Measurements from ENCODE around the gene PCED1B. TPM values are rescaled to one million over a fixed set of nuclear protein-coding genes. Genes with fewer than 3 reads are reported as not detected.
A peak's percentile ranks its signal among the peaks of the same experiment; 100 is the strongest.

Gene PCED1B
- total and polyA plus RNA-seq, 2 experiments from 2014 or later = 3.6 to 6.6 TPM

GRCh38 chr12:47152095-47152494, 72.7 kb downstream of the PCED1B start:
- Histone ChIP-seq H4K20me1 (ENCODE audit: insufficient read depth, poor library complexity, severe bottlenecking) (no peaks in the 10 kb centered on the region), H3K4me2 (no peak overlapping the region), H3K4me1 (ENCODE audit: insufficient read depth) (no peaks in the 10 kb centered on the region), H3K27me3 (no peaks in the 10 kb centered on the region), H3K27ac (no peak overlapping the region), H3K36me3 (replicated peaks; ENCODE audit: insufficient read depth, low read depth) (no peaks in the 10 kb centered on the region), H3K79me2 (no peaks in the 10 kb centered on the region), H3K9me3 (ENCODE audit: low read depth) (no peaks in the 10 kb centered on the region), H2AFZ (no peak overlapping the region), H3K9me2 (replicated peaks; ENCODE audit: insufficient read depth) (no peaks in the 10 kb centered on the region), H3K4me3 (no peak overlapping the region)
- no peak for DNase-seq (ENCODE audit: low spot score)
- 97% methylated on average over 1 of the region's 1 CpG for WGBS (ENCODE audit: low lambda C conversion rate, missing lambda C conversion rate)
- TF ChIP-seq EZH2 (IDR thresholded peaks at IDR 0.05; ENCODE audit: borderline replicate concordance) (no peak), CTCF (IDR thresholded peaks at IDR 0.05; ENCODE audit: poor library complexity) (no peak), EZH2phosphoT487 (IDR thresholded peaks at IDR 0.05; ENCODE audit: low read depth, severe bottlenecking, unreplicated experiment) (no peak)

DNA sequence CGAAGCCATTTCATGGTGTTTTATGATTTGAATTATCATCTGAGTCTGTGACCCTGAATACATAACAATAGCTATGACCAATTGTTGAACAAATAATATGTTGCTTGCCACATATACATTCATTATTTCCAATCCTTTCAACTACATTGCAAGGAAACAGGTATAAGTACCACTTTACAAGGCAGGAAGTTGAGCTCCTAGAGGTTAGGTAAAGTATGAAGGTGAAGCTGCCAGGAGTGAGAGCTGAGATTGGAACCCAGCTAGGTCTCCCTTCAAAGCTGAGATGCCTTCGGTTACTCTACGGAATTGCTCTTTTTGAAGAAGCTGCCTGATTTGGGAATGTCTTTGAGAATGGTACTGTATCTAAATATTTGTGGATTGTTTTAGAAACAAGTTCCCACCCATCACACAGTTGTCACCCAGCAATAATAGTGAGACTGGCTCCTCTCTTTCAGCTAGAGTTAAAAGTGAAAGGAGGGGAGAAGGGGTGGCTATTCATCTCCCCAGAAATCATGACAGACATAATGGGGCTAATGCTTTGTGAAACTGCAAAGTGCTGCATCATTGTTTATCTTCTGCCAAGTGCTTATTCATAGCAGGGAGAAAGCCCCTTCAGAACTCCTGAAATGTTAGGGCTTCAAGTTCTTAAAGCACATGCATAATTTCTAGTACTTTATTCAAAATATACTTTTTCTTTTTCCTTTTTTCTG, 76.2 kb downstream of the PCED1B start:
- Histone ChIP-seq H2AFZ (no peak overlapping the region), H3K4me2 (no peak overlapping the region), H3K27ac (no peak overlapping the region), H3K4me1 (ENCODE audit: insufficient read depth) (no peaks in the 10 kb centered on the region), H3K9me2 (replicated peaks; ENCODE audit: insufficient read depth) (no peaks in the 10 kb centered on the region), H3K4me3 (no peak overlapping the region), H3K27me3 (no peaks in the 10 kb centered on the region), H3K36me3 (replicated peaks; ENCODE audit: insufficient read depth, low read depth) (no peaks in the 10 kb centered on the region), H3K79me2 (no peaks in the 10 kb centered on the region), H3K9me3 (ENCODE audit: low read depth) (no peaks in the 10 kb centered on the region), H4K20me1 (ENCODE audit: insufficient read depth, poor library complexity, severe bottlenecking) (no peaks in the 10 kb centered on the region)
- DNase-seq (ENCODE audit: low spot score) = no peak
- WGBS (ENCODE audit: low lambda C conversion rate, missing lambda C conversion rate) = 92% methylated on average over 3 of the region's 3 CpGs
- TF ChIP-seq EZH2phosphoT487 (IDR thresholded peaks at IDR 0.05; ENCODE audit: low read depth, severe bottlenecking, unreplicated experiment) = no peak
- no peak for TF ChIP-seq CTCF (IDR thresholded peaks at IDR 0.05; ENCODE audit: poor library complexity)
- no peak for TF ChIP-seq EZH2 (IDR thresholded peaks at IDR 0.05; ENCODE audit: borderline replicate concordance)

DNA sequence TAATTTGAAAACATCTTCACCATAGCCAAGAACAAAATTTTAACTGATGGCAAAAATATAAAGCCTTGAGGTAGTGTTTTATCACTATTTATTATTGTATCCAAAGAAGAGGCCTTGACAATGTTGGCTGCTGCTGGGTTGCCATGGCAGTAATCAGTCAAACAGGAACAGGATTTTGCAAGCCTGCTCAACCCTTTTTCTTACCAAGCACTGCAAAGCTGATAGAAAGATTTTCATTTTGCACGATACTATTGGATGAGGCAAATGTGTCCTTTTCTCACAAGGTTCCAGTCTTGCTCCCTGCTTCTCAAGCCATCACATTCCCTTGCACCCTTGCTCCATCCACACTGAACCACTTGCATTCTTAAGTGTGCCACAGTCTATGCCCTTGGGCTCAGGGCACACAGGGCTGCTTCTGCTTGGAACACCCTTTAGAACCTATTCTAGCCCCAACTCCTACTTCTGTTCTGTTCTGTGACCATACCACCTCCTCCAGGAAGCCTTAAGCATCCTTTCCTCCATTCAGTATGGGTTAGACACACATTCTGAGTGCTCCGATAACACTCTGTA, 76.8 kb downstream of the PCED1B start:
- WGBS (ENCODE audit: low lambda C conversion rate, missing lambda C conversion rate) = 65% methylated on average over 2 of the region's 2 CpGs
- no peaks in the 10 kb centered on the region for H3K27me3 ChIP-seq
- H3K4me2 ChIP-seq = no peak overlapping the region
- no peak for DNase-seq (ENCODE audit: low spot score)
- no peaks in the 10 kb centered on the region for H3K9me2 ChIP-seq (replicated peaks; ENCODE audit: insufficient read depth)
- no peaks in the 10 kb centered on the region for H4K20me1 ChIP-seq (ENCODE audit: insufficient read depth, poor library complexity, severe bottlenecking)
- no peak overlapping the region for H3K4me3 ChIP-seq
- H3K27ac ChIP-seq = peak overlapping the region; percentile 14
- no peaks in the 10 kb centered on the region for H3K36me3 ChIP-seq (replicated peaks; ENCODE audit: insufficient read depth, low read depth)
- H2AFZ ChIP-seq = no peak overlapping the region
- TF ChIP-seq EZH2phosphoT487 (IDR thresholded peaks at IDR 0.05; ENCODE audit: low read depth, severe bottlenecking, unreplicated experiment) (no peak), CTCF (IDR thresholded peaks at IDR 0.05; ENCODE audit: poor library complexity) (no peak), EZH2 (IDR thresholded peaks at IDR 0.05; ENCODE audit: borderline replicate concordance) (no peak)
- no peaks in the 10 kb centered on the region for H3K4me1 ChIP-seq (ENCODE audit: insufficient read depth)
- no peaks in the 10 kb centered on the region for H3K9me3 ChIP-seq (ENCODE audit: low read depth)
- no peaks in the 10 kb centered on the region for H3K79me2 ChIP-seq
